Astrocyte of the cerebellum (primary cell): ENCODE measurements around the gene SPRED3.
"Not testable (repeated sequence)": the region's sequence is repeated elsewhere in the genome, so short reads cannot be mapped to it uniquely, and the experiment has no call there.

ENCODE experiments used
- DNase-seq: peaks from one replicate; pipeline ENCODE4 v3.0.0-alpha.2; 2011; ENCODE audit warnings: low read depth
- H3K4me3 ChIP-seq: 2 replicates; pipeline ENCODE4 v1.5.1; 2011; ENCODE audit warnings: mild to moderate bottlenecking, low read depth, low read length, moderate library complexity
- in situ Hi-C: cut with HindIII; loops from 2 replicates; pipeline ENCODE4 v1.10.0; 2017; ENCODE audit warnings: low sequenced_read_pairs
- TF ChIP-seq, protein P1 (sequence below): IDR thresholded peaks from 2 replicates; pipeline ENCODE4 v1.5.1; 2012; ENCODE audit warnings: low read length, low read depth, moderate library complexity, mild to moderate bottlenecking; ENCODE audit errors: missing control alignments

Gene SPRED3

DNA sequence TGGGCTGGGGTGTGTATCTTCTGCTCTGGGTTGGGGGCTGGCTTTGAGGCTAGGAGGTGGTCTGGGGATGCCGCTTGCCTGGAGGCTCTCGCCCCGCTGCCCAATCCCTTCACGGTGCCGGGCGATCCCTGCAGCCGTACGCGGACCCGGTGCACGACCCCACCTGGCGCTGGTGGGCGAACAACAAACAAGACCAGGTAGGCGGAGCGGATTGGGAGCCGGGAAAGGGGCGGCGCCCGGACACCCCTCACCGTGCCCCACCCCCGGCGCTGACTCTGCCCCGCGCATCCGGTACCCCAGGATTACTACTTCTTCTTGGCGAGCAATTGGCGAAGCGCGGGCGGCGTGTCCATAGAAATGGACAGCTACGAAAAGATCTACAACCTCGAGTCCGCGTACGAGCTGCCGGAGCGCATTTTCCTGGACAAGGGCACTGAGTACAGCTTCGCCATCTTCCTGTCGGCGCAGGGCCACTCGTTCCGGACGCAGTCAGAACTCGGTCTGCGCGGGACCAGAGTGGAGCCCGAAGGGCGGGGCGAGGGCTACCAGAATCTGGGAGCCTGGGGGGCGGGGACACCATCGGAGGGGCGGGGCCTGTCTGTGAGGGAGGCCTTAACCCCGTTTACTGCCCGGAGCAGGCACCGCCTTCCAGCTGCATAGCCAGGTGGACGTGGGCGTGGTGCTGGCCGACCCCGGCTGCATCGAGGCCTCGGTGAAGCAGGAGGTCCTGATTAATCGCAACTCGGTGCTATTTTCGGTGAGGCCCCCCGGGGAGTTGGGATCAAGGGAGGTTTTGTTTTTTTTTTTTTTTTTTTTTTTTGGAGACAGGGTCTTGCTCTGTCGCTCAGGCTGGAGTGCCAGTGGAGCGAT, 26.2 kb upstream of the SPRED3 start:
- no peak for DNase-seq
- TF ChIP-seq, protein P1, sequence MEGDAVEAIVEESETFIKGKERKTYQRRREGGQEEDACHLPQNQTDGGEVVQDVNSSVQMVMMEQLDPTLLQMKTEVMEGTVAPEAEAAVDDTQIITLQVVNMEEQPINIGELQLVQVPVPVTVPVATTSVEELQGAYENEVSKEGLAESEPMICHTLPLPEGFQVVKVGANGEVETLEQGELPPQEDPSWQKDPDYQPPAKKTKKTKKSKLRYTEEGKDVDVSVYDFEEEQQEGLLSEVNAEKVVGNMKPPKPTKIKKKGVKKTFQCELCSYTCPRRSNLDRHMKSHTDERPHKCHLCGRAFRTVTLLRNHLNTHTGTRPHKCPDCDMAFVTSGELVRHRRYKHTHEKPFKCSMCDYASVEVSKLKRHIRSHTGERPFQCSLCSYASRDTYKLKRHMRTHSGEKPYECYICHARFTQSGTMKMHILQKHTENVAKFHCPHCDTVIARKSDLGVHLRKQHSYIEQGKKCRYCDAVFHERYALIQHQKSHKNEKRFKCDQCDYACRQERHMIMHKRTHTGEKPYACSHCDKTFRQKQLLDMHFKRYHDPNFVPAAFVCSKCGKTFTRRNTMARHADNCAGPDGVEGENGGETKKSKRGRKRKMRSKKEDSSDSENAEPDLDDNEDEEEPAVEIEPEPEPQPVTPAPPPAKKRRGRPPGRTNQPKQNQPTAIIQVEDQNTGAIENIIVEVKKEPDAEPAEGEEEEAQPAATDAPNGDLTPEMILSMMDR, result no peak
- H3K4me3 ChIP-seq, result peak overlapping the region; percentile 55
- in situ Hi-C loops, result no loop called here

DNA sequence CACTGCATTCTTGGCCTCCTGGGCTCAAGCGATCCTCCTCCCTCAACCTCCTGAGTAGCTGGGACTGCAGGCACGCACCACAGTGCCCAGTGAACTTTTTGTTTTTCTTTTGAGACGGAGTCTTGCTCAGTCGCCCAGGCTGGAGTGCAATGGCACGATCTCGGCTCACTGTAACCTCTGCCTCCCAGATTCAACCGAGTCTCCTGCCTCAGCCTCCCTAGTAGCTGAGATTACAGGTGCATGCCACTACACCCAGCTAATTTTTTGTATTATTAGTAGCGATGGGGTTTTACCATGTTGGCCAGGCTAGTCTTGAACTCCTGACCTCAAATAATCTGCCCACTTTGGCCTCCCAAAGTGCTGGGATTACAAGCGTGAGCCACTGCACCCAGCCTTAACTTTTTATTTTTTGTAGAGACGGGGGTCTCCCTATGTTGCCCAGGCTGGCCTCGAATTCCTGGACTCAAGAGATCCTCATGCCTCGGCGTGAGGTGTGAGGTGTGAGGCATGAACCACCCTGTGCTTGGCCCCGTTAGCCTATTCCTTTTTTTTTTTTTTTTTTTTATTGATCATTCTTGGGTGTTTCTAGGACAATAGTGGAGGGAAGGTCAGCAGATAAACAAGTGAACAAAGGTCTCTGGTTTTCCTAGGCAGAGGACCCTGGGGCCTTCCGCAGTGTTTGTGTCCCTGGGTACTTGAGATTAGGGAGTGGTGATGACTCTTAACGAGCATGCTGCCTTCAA, 25.4 kb upstream of the SPRED3 start:
- DNase-seq, in situ Hi-C loops: not testable (repeated sequence)
- H3K4me3 ChIP-seq, result peak overlapping the region; percentile 55

DNA sequence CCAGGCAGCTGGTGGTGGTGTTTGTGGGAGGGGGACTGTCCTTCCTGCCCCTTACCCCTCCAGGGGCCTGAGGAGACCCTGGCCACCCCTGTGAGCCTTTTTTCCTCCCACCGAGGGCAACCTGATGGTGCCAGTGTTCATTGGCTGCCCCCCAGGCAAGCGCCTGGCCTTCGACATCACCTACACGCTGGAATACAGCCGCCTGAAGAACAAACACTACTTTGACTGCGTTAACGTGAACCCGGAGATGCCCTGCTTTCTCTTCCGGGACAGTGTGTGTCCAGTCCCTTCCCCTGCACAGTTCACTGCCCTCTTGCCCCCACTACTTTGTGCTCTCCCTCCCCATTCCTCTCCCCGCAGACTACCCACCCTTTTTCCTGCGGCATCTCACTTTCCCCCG, 21.5 kb upstream of the SPRED3 start:
- no peak overlapping the region for H3K4me3 ChIP-seq
- TF ChIP-seq, protein P1, result no peak
- in situ Hi-C loops, result no loop called here
- DNase-seq, result no peak

DNA sequence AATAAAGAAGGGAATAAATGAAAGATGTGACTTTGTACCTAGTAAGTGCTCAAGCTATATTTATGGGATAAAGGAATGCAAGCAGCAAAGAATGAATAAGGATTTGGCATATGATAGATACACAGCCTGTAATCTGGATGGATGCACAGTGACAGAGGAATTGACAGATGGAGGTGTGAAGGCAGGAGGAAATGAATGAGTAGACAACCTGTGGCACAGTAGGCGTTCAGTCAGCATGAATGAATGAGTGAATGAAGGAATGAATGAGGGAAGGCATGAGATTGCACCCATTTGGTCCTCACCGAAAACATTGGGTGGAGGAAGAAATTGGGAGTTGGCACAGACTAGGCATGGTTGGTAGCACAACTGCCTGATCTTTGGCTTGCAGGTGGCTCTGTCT, 18.9 kb upstream of the SPRED3 start:
- TF ChIP-seq, protein P1, result no peak
- in situ Hi-C loops, result no loop called here
- no peak for DNase-seq
- H3K4me3 ChIP-seq, result no peak overlapping the region

DNA sequence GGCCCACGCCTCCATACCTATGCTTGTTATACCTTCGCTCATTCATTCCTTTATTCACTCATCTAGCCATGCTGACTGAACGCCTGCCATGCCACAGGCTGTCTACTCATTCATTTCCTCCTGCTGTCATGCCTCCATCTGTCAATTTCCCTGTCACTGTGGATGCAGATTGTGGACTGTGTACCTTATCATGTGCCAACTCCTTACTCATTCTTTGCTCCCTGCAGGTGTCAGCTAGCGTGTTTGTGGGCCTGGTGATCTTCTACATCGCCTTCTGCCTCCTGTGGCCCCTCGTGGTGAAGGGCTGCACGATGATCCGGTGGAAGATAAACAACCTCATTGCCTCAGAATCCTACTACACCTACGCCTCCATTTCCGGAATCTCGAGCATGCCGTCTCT, 18.2 kb upstream of the SPRED3 start:
- DNase-seq, result no peak
- no peak overlapping the region for H3K4me3 ChIP-seq
- TF ChIP-seq, protein P1, result no peak
- in situ Hi-C loops, result no loop called here

DNA sequence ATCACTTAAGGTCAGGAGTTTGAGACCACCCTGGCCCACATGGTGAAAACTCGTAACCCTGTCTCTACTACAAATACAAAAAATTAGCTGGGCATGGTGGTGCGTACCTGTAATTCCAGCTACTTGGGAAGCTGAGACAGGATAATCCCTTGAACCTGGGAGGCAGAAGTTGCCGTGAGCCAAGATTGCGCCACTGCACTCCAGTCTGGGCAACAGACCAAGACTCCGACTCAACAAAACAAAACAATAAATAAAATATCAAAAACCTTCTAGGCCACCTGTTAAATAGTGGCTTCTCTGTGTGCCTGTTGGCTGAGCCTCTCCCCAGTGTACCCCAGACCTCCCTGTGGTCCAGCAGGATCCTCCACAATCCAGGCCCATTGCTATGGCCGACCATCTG, 17.4 kb upstream of the SPRED3 start:
- in situ Hi-C loops, result no loop called here
- H3K4me3 ChIP-seq, result no peak overlapping the region
- DNase-seq, result no peak
- TF ChIP-seq, protein P1, result no peak

DNA sequence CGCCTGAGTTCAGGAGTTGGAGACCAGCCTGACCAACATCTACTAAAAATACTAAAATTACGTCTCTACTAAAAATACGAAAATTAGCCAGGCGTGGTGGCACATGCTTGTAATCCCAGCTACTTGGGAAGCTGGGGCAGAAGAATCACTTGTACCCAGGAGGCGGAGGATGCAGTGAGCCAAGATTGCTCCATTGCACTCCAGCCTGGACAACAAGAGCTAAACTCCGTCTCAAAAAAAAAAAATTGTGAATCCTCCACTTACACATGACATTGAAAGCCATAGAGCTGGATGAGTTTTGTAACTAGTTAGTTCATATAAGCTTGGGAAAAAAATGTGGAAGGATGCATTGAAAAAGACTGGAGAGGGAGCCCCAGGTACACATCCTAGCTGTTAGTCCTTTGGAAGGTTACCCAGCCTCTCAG, 14.6 kb upstream of the SPRED3 start:
- TF ChIP-seq, protein P1, result no peak
- in situ Hi-C loops, result no loop called here
- H3K4me3 ChIP-seq, result peak overlapping the region; percentile 94
- no peak for DNase-seq
